Suppressor macrophage treated with lipopolysaccharide for 1 hour (primary cell): ENCODE measurements around the gene SH2B3.

Source experiments
- DNase-seq, 3 donors: peaks; one replicate each; pipeline ENCODE4 v3.0.0-alpha.2; 2020 to 2022

Gene SH2B3

GRCh38 chr12:111428728-111429175, 23.0 kb downstream of the SH2B3 start:
- DNase-seq: peak; percentile 80 to 90 (median 81)

GRCh38 chr12:111429828-111430432, 24.2 kb downstream of the SH2B3 start:
- DNase-seq: no peak

- peak; percentile 89 to 93 (median 91) for DNase-seq
Observed at GRCh38 chr12:111430433-111431353, 25.0 kb downstream of the SH2B3 start.

GRCh38 chr12:111431772-111432171, 26.0 kb downstream of the SH2B3 start:
- no peak for DNase-seq

GRCh38 chr12:111434049-111434448, 28.3 kb downstream of the SH2B3 start:
- DNase-seq: no peak

GRCh38 chr12:111434680-111435338, 29.1 kb downstream of the SH2B3 start:
- DNase-seq: peak; percentile 67 to 74 (median 68)

GRCh38 chr12:111435661-111436201, 30.0 kb downstream of the SH2B3 start:
- DNase-seq: no peak

- DNase-seq: no peak
Observed at GRCh38 chr12:111436266-111436665, 30.5 kb downstream of the SH2B3 start.

- no peak for DNase-seq
Observed at GRCh38 chr12:111436811-111437210, 31.1 kb downstream of the SH2B3 start.

- peak; percentile 91 to 93 (median 91) for DNase-seq
Observed at GRCh38 chr12:111437816-111438454, 32.2 kb downstream of the SH2B3 start.

GRCh38 chr12:111438481-111438880, 32.8 kb downstream of the SH2B3 start:
- peak in 2 of 3 donors; percentile 34 to 41 for DNase-seq

GRCh38 chr12:111439657-111440151, 34.0 kb downstream of the SH2B3 start:
- DNase-seq: no peak

- DNase-seq: peak; percentile 57 to 70 (median 57)
Observed at GRCh38 chr12:111440152-111440551, 34.4 kb downstream of the SH2B3 start.

- DNase-seq: no peak
Observed at GRCh38 chr12:111440631-111441030, 34.9 kb downstream of the SH2B3 start.

- no peak for DNase-seq
Observed at GRCh38 chr12:111441107-111441928, 35.6 kb downstream of the SH2B3 start.

- no peak for DNase-seq
Observed at GRCh38 chr12:111442301-111443045, 36.8 kb downstream of the SH2B3 start.

GRCh38 chr12:111443086-111443485, 37.4 kb downstream of the SH2B3 start:
- DNase-seq: no peak

- DNase-seq: peak; percentile 91 to 95 (median 94)
Observed at GRCh38 chr12:111443586-111443985, 37.9 kb downstream of the SH2B3 start.

GRCh38 chr12:111444314-111444924, 38.7 kb downstream of the SH2B3 start:
- DNase-seq: no peak
